ENCODE measurements around the gene GPR33.

The GPR33 gene

GRCh38 chr14:31487886-31488285, at the start of gene GPR33:
GPR33 (minus strand) TSS chr14:31488039; CDS start chr14:31483965, 4,074 bp downstream.
- TF ChIP-seq POLR2A (IDR thresholded peaks at IDR 0.05; ENCODE audit: low read depth, low read length): no peak
- no peak for DNase-seq (ENCODE audit: insufficient read length, low spot score)
- FAIRE-seq: no peak

DNA sequence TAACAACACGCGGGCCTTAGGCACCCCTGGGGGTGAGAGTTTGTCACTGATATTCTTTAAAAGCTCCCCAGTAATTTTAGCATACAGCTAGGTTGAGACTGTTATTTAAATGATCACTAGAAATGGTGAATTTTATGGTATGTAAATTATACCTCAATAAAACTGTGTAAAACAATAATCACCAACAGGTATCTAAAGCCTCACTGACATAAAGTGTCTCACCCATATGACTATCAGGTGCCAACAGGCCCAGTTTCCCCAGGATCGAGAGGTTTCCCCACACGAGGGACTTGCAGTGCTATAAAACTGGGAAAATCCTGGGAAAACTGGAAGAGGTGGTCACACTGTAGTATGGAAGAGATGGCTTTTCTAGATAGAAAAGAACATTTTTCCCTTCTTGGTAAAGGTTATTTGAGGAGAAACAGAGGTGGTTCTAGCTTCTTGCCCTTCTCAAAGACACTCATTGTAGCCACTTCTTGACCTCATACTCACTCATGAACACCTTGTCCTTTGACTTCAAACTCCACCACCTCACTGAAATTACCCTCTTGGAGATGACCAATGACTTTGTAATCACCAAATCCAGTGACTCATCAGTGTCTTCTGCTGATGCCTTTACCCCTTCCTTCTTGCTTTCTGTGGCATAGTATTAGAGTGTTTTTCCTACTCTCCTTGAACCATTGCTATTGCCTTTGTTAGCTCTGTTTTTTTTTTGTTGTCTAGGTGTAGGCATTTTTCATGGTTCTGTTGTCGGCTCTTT, 48.5 kb upstream of the GPR33 start:
- TF ChIP-seq POLR2A (IDR thresholded peaks at IDR 0.05; ENCODE audit: low read depth, low read length): no peak
- FAIRE-seq: no peak
- no peak for DNase-seq (ENCODE audit: insufficient read length, low spot score)

DNA sequence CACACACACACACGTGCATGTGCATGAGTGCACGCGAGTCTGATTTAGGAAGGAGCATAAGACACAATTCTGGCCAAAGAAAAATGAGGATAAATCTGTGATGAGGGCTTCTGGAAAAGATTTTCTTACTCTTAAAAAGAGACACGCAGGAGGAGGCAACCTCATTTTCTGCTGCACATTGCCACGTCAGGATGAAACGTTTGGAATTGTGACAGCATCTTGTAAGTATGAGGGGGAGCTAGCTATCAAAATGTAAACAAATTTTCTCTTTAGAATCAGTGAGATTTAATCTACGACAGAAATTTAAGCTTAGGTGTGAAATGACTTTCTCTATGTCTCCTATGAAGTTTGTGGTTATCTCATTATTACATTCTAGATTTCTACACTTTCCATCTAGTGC, 42.3 kb upstream of the GPR33 start:
- DNase-seq (ENCODE audit: insufficient read length, low spot score) (no peak), FAIRE-seq (no peak)
- no peak for TF ChIP-seq POLR2A (IDR thresholded peaks at IDR 0.05; ENCODE audit: low read depth, low read length)

DNA sequence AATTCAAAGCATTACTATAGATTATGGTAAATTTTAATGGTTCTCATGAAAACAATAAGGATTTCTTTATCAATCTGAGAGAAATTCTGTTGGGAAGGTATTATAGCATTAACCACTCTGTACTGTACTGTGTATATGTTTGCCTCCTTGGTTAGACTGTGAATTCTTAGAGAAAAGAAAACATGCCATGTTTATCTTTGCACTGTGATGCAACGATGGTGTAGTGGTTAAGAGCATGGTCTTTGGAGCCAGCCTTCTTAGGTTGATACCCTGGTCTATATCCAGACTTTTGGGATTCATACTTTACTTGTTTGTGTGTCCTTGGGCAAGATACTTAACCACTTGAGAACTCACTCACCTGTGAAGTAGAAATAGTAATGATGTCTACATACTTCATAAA, 41.2 kb upstream of the GPR33 start:
- no peak for FAIRE-seq
- no peak for DNase-seq (ENCODE audit: insufficient read length, low spot score)
- TF ChIP-seq POLR2A (IDR thresholded peaks at IDR 0.05; ENCODE audit: low read depth, low read length): no peak

- TF ChIP-seq POLR2A (IDR thresholded peaks at IDR 0.05; ENCODE audit: low read depth, low read length): no peak
- no peak for FAIRE-seq
- DNase-seq (ENCODE audit: insufficient read length, low spot score): no peak
Measured at GRCh38 chr14:31527546-31527945, 39.7 kb upstream of the GPR33 start.

DNA sequence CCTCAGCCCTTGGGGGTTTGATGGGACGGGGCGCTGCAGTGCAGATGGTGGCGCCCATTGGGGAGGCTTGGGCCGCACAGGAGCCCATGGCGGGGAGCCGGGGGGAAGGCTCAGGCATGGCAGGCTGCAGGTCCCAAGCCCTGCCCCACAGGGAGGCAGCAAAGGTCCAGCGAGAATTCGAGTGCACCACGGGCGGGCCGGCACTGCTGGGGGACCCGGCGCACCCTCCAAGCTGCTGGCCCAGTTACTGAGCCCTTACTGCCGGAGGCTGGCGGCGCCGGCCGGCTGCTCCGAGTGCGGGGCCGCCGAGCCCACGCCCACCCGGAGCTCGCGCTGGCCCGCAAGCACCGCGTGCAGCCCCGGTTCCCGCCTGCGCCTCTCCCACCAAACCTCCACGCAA, 39.2 kb upstream of the GPR33 start:
- FAIRE-seq (no peak), DNase-seq (ENCODE audit: insufficient read length, low spot score) (no peak)

GRCh38 chr14:31510855-31511254, 23.0 kb upstream of the GPR33 start:
- FAIRE-seq (no peak), DNase-seq (ENCODE audit: insufficient read length, low spot score) (no peak)
- TF ChIP-seq POLR2A (IDR thresholded peaks at IDR 0.05; ENCODE audit: low read depth, low read length): no peak

More for the DNA sequence above, 39.2 kb upstream of the GPR33 start:
- no peak for TF ChIP-seq POLR2A (IDR thresholded peaks at IDR 0.05; ENCODE audit: low read depth, low read length)

GRCh38 chr14:31510222-31510621, 22.4 kb upstream of the GPR33 start:
- no peak for TF ChIP-seq POLR2A (IDR thresholded peaks at IDR 0.05; ENCODE audit: low read depth, low read length)
- DNase-seq (ENCODE audit: insufficient read length, low spot score) (no peak), FAIRE-seq (no peak)

DNA sequence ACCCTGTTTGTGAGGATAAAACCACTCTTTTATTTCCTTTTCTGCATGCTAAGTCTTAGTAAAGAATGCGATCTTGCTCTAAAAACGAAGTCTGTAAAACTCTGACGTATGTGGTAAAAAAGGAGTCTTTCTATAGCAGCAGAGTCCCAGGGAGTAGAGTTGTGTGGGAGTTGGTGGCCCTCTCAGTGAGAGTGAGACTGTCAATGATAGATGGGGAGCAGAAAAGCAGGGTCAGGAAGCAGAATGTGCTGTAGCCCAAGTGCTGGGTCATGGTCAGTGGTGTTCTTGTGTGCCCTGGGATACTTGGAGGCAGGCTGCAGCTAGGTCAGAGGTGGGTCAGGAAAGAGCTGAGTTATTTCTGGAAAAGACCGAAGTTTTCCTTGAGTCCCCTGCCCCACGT, 20.3 kb upstream of the GPR33 start:
- DNase-seq (ENCODE audit: insufficient read length, low spot score) (no peak), FAIRE-seq (no peak)
- no peak for TF ChIP-seq POLR2A (IDR thresholded peaks at IDR 0.05; ENCODE audit: low read depth, low read length)

- FAIRE-seq (no peak), DNase-seq (ENCODE audit: insufficient read length, low spot score) (no peak)
- no peak for TF ChIP-seq POLR2A (IDR thresholded peaks at IDR 0.05; ENCODE audit: low read depth, low read length)
Measured at GRCh38 chr14:31505411-31505810, 17.6 kb upstream of the GPR33 start.

DNA sequence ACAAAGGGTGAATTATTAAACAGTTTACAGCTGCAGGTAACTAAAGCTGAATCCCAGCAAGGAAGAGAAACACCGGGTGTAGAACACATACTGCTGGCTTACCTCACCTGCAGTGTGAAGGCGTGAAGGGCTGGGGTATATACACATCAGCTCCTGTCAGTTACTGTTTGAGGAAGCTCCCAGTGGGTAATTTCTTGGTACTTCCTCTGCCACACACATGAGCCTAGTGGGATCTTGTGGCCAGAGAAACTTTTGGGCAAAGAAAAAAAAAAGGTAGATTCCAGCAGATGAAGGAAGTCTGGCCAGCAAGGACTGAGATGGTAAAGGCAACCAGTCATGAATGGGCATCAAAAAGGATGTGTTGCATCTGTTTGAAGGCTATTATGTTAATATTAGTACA, 14.0 kb upstream of the GPR33 start:
- TF ChIP-seq POLR2A (IDR thresholded peaks at IDR 0.05; ENCODE audit: low read depth, low read length): no peak
- DNase-seq (ENCODE audit: insufficient read length, low spot score): no peak
- no peak for FAIRE-seq

GRCh38 chr14:31492759-31493498, 5.1 kb upstream of the GPR33 start:
- FAIRE-seq (no peak), DNase-seq (ENCODE audit: insufficient read length, low spot score) (no peak)
- no peak for TF ChIP-seq POLR2A (IDR thresholded peaks at IDR 0.05; ENCODE audit: low read depth, low read length)

- TF ChIP-seq POLR2A (IDR thresholded peaks at IDR 0.05; ENCODE audit: low read depth, low read length): no peak
- DNase-seq (ENCODE audit: insufficient read length, low spot score) (no peak), FAIRE-seq (no peak)
Measured at GRCh38 chr14:31489691-31490090, 1.9 kb upstream of the GPR33 start.

DNA sequence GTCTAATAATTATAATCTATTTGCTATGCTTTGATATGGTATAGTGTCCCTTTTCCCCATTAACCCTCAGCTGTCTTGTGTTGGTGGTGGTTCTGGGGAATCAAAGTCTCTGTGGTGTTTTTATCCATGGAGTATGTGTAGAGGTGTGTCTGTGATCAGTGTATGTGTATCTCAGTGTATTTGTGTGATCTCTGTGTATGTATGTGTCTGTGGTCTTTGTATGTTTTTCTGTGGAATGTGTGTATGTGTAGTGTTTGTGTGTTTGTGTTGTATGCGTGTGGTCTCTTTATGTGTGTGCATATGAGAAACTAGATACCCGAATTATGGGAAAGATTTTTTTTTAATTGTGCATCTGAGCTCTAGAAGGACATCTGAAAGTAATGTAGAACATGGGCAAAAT, 1.1 kb downstream of the GPR33 start:
- DNase-seq (ENCODE audit: insufficient read length, low spot score) (no peak), FAIRE-seq (no peak)
- TF ChIP-seq POLR2A (IDR thresholded peaks at IDR 0.05; ENCODE audit: low read depth, low read length): no peak

DNA sequence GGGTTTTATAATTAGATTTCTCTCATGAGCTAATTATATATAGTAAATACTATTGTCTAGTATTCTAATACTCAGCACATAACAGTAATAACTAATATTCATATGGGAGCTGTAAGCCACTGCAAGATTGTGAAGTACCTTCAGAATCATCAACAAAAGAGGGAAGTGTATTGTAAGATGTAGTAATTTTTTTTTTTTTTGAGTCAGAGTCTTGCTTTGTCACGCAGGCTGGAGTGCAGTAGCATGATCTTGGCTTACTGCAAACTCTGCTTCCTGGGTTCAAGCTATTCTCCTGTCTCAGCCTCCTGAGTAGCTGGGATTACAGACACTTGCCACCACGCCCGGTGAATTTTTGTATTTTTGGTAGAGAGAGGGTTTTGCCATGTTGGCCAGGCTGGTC, 3.1 kb downstream of the GPR33 start:
- TF ChIP-seq POLR2A (IDR thresholded peaks at IDR 0.05; ENCODE audit: low read depth, low read length): no peak
- FAIRE-seq (no peak), DNase-seq (ENCODE audit: insufficient read length, low spot score) (no peak)

Data from H54 (cell line).